ENCODE results near the gene GPR89B.
"Not testable (repeated sequence)": the region's sequence is repeated elsewhere in the genome, so short reads cannot be mapped to it uniquely, and the experiment has no call there.

GPR89B gene

GRCh38 chr1:147940456-147940855, 12.2 kb downstream of the GPR89B start:
- DNase-seq (ENCODE audit: low spot score), result not testable (repeated sequence)

GRCh38 chr1:147942563-147942962, 14.3 kb downstream of the GPR89B start:
- not testable (repeated sequence) for DNase-seq (ENCODE audit: low spot score)

- DNase-seq (ENCODE audit: low spot score), result not testable (repeated sequence)
Measured at GRCh38 chr1:147949517-147949916, 21.3 kb downstream of the GPR89B start.

- DNase-seq (ENCODE audit: low spot score), result not testable (repeated sequence)
Measured at GRCh38 chr1:147958906-147959305, 30.7 kb downstream of the GPR89B start.

GRCh38 chr1:147959680-147960079, 31.5 kb downstream of the GPR89B start:
- DNase-seq (ENCODE audit: low spot score), result not testable (repeated sequence)

GRCh38 chr1:147964575-147964974, 36.4 kb downstream of the GPR89B start:
- not testable (repeated sequence) for DNase-seq (ENCODE audit: low spot score)

- not testable (repeated sequence) for DNase-seq (ENCODE audit: low spot score)
Measured at GRCh38 chr1:147966657-147967056, 38.4 kb downstream of the GPR89B start.

GRCh38 chr1:147978896-147979651, 50.9 kb downstream of the GPR89B start:
- not testable (repeated sequence) for DNase-seq (ENCODE audit: low spot score)

- DNase-seq (ENCODE audit: low spot score), result not testable (repeated sequence)
Measured at GRCh38 chr1:147985374-147985773, 57.2 kb downstream of the GPR89B start.

GRCh38 chr1:147987893-147988292, 59.7 kb downstream of the GPR89B start:
- DNase-seq (ENCODE audit: low spot score), result not testable (repeated sequence)

- DNase-seq (ENCODE audit: low spot score), result not testable (repeated sequence)
Measured at GRCh38 chr1:147992916-147993315, 64.7 kb downstream of the GPR89B start.

GRCh38 chr1:147993400-147993799, 65.2 kb downstream of the GPR89B start:
- DNase-seq (ENCODE audit: low spot score), result not testable (repeated sequence)

GRCh38 chr1:147993825-147994615, 65.8 kb downstream of the GPR89B start:
- DNase-seq (ENCODE audit: low spot score), result not testable (repeated sequence)

- DNase-seq (ENCODE audit: low spot score), result not testable (repeated sequence)
Measured at GRCh38 chr1:147996088-147996487, 67.9 kb downstream of the GPR89B start.

- not testable (repeated sequence) for DNase-seq (ENCODE audit: low spot score)
Measured at GRCh38 chr1:148007724-148008123, 79.5 kb downstream of the GPR89B start.

GRCh38 chr1:148010527-148010926, 82.3 kb downstream of the GPR89B start:
- no peak for DNase-seq (ENCODE audit: low spot score)

- not testable (repeated sequence) for DNase-seq (ENCODE audit: low spot score)
Measured at GRCh38 chr1:148013177-148014144, 85.2 kb downstream of the GPR89B start.

GRCh38 chr1:148014289-148015200, 86.3 kb downstream of the GPR89B start:
- not testable (repeated sequence) for DNase-seq (ENCODE audit: low spot score)

GRCh38 chr1:148024918-148025317, 96.7 kb downstream of the GPR89B start:
- not testable (repeated sequence) for DNase-seq (ENCODE audit: low spot score)

- DNase-seq (ENCODE audit: low spot score), result not testable (repeated sequence)
Measured at GRCh38 chr1:148027004-148027403, 98.8 kb downstream of the GPR89B start.

GRCh38 chr1:148032247-148032646, 104.0 kb downstream of the GPR89B start:
- DNase-seq (ENCODE audit: low spot score), result not testable (repeated sequence)
